Muscle of back (tissue), 11 donors: Measurements from ENCODE around the gene OR13C8. TPM values are rescaled to one million over a fixed set of nuclear protein-coding genes. Genes with fewer than 3 reads are reported as not detected.
A peak's percentile ranks its signal among the peaks of the same experiment; 100 is the strongest.

ENCODE experiments used
- DNase-seq, 3 donors: peaks; one replicate each; pipeline versions ENCODE4 v3.0.0 to v3.0.0-alpha.2; 2013
- polyA plus RNA-seq, 10 donors: library from polyadenylated mRNA; unstranded; fragments of 120-200 nt; gene quantifications; one replicate each; pipeline ENCODE4 v1.2.1, GENCODE V29; 2013; ENCODE audit not compliant: insufficient read length in 10 of 10

Gene OR13C8
- polyA plus RNA-seq, 10 donors, result not detected

DNA sequence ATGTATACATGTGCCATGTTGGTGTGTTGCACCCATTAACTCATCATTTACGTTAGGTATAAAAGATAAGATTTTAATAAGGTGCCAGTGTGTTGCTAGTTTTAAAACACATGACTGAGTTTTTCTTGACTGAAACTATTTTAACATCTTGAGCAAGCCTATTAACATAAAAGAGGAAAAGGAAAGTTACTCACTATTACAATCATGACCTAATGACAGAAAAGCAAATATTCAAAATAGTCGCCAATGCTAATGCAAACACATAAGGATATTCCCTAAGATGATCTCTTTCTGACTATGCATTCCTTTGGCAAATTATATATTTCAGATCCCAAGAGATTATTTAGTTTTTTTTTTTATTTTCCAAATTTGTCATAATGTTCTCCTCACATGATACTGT lies 42.2 kb downstream of the OR13C8 start:
- DNase-seq, result no peak

DNA sequence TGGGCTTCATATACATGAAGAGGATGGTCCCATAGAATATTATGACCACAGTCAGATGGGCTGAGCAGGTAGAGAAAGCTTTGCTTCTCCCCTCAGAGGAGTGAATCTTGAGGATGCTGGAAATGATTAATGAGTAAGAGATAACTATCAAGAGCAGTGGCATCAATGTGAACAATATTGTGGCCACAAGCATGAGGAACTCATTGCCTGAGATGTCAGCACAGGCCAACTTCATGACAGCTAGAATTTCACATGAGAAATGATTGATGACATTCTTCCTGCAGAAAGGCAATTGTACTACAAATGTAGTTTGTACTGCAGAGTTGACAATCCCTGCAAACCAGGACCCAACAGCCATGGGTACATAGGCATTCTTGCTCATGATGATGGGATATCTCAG lies 48.5 kb downstream of the OR13C8 start:
- DNase-seq, result peak in 1 of 3 donors; percentile 7

DNA sequence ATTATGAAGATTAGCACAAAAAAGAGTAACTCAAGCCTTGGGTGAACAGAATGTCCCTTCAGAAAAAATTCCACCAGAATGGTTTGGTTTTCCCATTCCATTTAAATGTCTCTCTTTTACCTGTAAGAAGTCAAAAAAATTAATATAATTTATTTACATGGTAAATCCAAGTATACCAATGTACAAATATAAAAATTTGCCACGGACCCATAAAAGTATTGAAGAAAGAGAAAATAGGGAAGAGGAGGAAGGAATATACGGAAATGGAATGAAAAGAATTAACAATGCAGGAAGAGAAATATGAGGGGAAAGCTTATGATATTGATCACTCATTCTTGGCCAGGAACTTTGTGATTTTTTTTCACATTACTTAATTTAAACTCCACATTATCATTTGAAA lies 49.1 kb downstream of the OR13C8 start, which contains the start of gene OR13C9:
TSS of gene OR13C9 (minus strand) at position 101 of the 400 bp plus-strand sequence. CDS start at position 101, 0 bp downstream.
- DNase-seq, result no peak

Other genes with a start within 250 kb of the OR13C8 start
- not detected for gene OR13F1, start 64.9 kb upstream of the OR13C8 start, polyA plus RNA-seq
- not detected for gene OR13C4, start 42.0 kb upstream of the OR13C8 start, polyA plus RNA-seq
- gene OR13C3, start 32.3 kb upstream of the OR13C8 start, polyA plus RNA-seq, result not detected
- not detected for gene OR13C5, start 30.2 kb downstream of the OR13C8 start, polyA plus RNA-seq
- gene OR13C2, start 36.5 kb downstream of the OR13C8 start, polyA plus RNA-seq, result not detected
- gene OR13C9, start 49.0 kb downstream of the OR13C8 start, polyA plus RNA-seq, result not detected
- not detected for gene OR13D1, start 125.3 kb downstream of the OR13C8 start, polyA plus RNA-seq
- gene NIPSNAP3A, start 178.5 kb downstream of the OR13C8 start, polyA plus RNA-seq, result 10 to 100 TPM; 47.7 to 64.1 (median 57.9) TPM
- 10 to 100 TPM; 14.9 to 27.7 (median 22.8) TPM for gene NIPSNAP3B, start 195.0 kb downstream of the OR13C8 start, polyA plus RNA-seq